B cell (primary cell): ENCODE measurements around the gene RGS2. TPM values are rescaled to one million over a fixed set of nuclear protein-coding genes. Genes with fewer than 3 reads are reported as not detected.

Source experiments
- ATAC-seq: fragments of 200-7000 bp; cut with Tn5 transposase; one replicate; pipeline ENCODE4 v1.10.0; 2021; ENCODE audit warnings: low read depth, mild to moderate bottlenecking, moderate number of reproducible peaks, moderate library complexity
- CTCF ChIA-PET: fragments of 350-600 bp; sonication (Branson Sonifier 250); formaldehyde crosslinking; loops from one replicate; lab custom pipeline; 2021; ENCODE audit warnings: antibody characterized with exemption, inconsistent platforms; lab: Charles Lee
- POLR2A ChIA-PET: fragments of 350-600 bp; sonication (Branson Sonifier 250); formaldehyde crosslinking; loops from one replicate; lab custom pipeline; 2021; ENCODE audit warnings: antibody characterized with exemption; lab: Charles Lee
- DNase-seq: peaks from one replicate; pipeline ENCODE4 v3.0.0; 2013
- H2AFZ ChIP-seq: 2 replicates; pipeline ENCODE4 v1.6.1; 2012; ENCODE audit warnings: mild to moderate bottlenecking, low read depth, low read length; ENCODE audit not compliant: insufficient read depth, poor library complexity, severe bottlenecking
- H3K27ac ChIP-seq, 2 donors: 1 replicate in 1 of 2; 2 replicates in 1 of 2; pipeline ENCODE4 v1.5.1; 2012 to 2013; ENCODE audit warnings: low read length in 2 of 2, mild to moderate bottlenecking in 2 of 2, moderate library complexity in 1 of 2
- H3K27me3 ChIP-seq, 4 experiments: fragments of 200-600 bp in 1 of 4; sonication (generic) in 1 of 4; replicated peaks in 1 of 4; 1 replicate in 2 of 4; 2 replicates in 2 of 4; pipeline versions ENCODE4 v1.6.1 to v1.7.0; 2013 to 2016; ENCODE audit warnings: low read length in 3 of 4, mild to moderate bottlenecking in 2 of 4, mixed read lengths in 1 of 4, moderate library complexity in 1 of 4; ENCODE audit not compliant: insufficient read depth in 4 of 4, control insufficient read depth in 3 of 4; ENCODE audit errors: control extremely low read depth in 1 of 4
- H3K36me3 ChIP-seq, 2 experiments: replicated peaks in 1 of 2; 1 replicate in 1 of 2; 2 replicates in 1 of 2; pipeline versions ENCODE4 v1.6.1 to v1.7.1; 2013; ENCODE audit warnings: low read length in 1 of 2; ENCODE audit not compliant: insufficient read depth in 2 of 2, control insufficient read depth in 1 of 2; ENCODE audit errors: control extremely low read depth in 1 of 2, extremely low read depth in 1 of 2
- H3K4me1 ChIP-seq, 2 donors: fragments of 200-600 bp in 1 of 2; sonication (generic) in 1 of 2; 1 replicate in 1 of 2; 2 replicates in 1 of 2; pipeline versions ENCODE4 v1.5.1 to v1.6.1; 2013 to 2017; ENCODE audit warnings: low read length in 2 of 2; ENCODE audit not compliant: control insufficient read depth in 2 of 2, insufficient read depth in 2 of 2
- H3K4me2 ChIP-seq: replicated peaks from 2 replicates; pipeline ENCODE3; 2012; ENCODE audit warnings: mild to moderate bottlenecking, low read depth, low read length; ENCODE audit not compliant: poor library complexity, severe bottlenecking
- H3K4me3 ChIP-seq, 5 experiments: fragments of 200-600 bp in 1 of 5; sonication (generic) in 1 of 5; 1 replicate in 3 of 5; 2 replicates in 2 of 5; pipeline versions ENCODE4 v1.5.1 to v1.7.0; 2011 to 2016; ENCODE audit warnings: low read length in 4 of 5, mild to moderate bottlenecking in 4 of 5, low read depth in 2 of 5, control low read depth in 1 of 5, moderate library complexity in 1 of 5; ENCODE audit not compliant: insufficient read depth in 1 of 5; ENCODE audit errors: control extremely low read depth in 1 of 5, extremely low read depth in 1 of 5
- H3K79me2 ChIP-seq: fragments of 200-600 bp; sonication (generic); one replicate; pipeline ENCODE4 v1.6.0; 2016; ENCODE audit warnings: low read length; ENCODE audit not compliant: control insufficient read depth, insufficient read depth
- H3K9ac ChIP-seq: fragments of 200-600 bp; sonication (generic); 2 replicates; pipeline ENCODE4 v1.6.1; 2017; ENCODE audit warnings: mild to moderate bottlenecking, low read length, moderate library complexity
- H3K9me3 ChIP-seq, 3 donors: one replicate each; pipeline versions ENCODE4 v1.6.1 to v1.7.1; 2013; ENCODE audit warnings: low read length in 2 of 3; ENCODE audit not compliant: control insufficient read depth in 2 of 3, insufficient read depth in 1 of 3; ENCODE audit errors: control extremely low read depth in 1 of 3
- H4K20me1 ChIP-seq: 2 replicates; pipeline ENCODE4 v1.6.0; 2012; ENCODE audit warnings: mild to moderate bottlenecking, low read length; ENCODE audit not compliant: insufficient read depth, control insufficient read depth, poor library complexity, severe bottlenecking
- H3K27ac Mint-ChIP-seq: one replicate; pipeline ENCODE4 v1.8.0; 2021; ENCODE audit warnings: mixed read lengths
- H3K27me3 Mint-ChIP-seq: one replicate; pipeline ENCODE4 v1.8.0; 2021; ENCODE audit warnings: mixed read lengths
- H3K4me1 Mint-ChIP-seq: one replicate; pipeline ENCODE4 v1.8.0; 2021; ENCODE audit warnings: mixed read lengths
- H3K4me3 Mint-ChIP-seq: one replicate; pipeline ENCODE4 v1.8.0; 2021; ENCODE audit warnings: mixed read lengths
- H3K9me3 Mint-ChIP-seq: one replicate; pipeline ENCODE4 v1.8.0; 2022; ENCODE audit warnings: mixed read lengths; ENCODE audit not compliant: insufficient read depth
- EZH2 ChIP-seq: IDR thresholded peaks from 2 replicates; pipeline ENCODE4 v1.6.1; 2012; ENCODE audit warnings: borderline replicate concordance, low read depth, mild to moderate bottlenecking, moderate library complexity, low read length; ENCODE audit not compliant: insufficient read depth, poor library complexity, severe bottlenecking
- WGBS: methylation state at CpG from one replicate; pipeline ENCODE4 v1.1.5; 2013; ENCODE audit warnings: missing lambda C conversion rate; ENCODE audit not compliant: insufficient coverage; 5-methylcytosine and 5-hydroxymethylcytosine counted together
- intact Hi-C: fragments of 100-400 bp; cut with micrococcal nuclease; formaldehyde crosslinking; loops from one replicate; pipeline ENCODE4 v1.10.0; 2022
- polyA plus RNA-seq: library from polyadenylated mRNA; depleted of rRNA; stranded (reverse); fragments of >200 nt; gene quantifications from 2 replicates; pipeline ENCODE4 v1.2.3, GENCODE V29; 2012
- total RNA-seq, 2 donors: library from RNA; stranded (reverse); fragments of 120-200 nt in 1 of 2; gene quantifications; 1 replicate in 1 of 2; 2 replicates in 1 of 2; pipeline versions ENCODE4 v1.2.3 to v1.2.4, GENCODE V29; 2013 to 2022
- TF ChIP-seq, protein P1 (sequence below): fragments of 200-600 bp; IDR thresholded peaks from one replicate; pipeline ENCODE4 v1.8.0; 2022; ENCODE audit warnings: antibody characterized with exemption, mild to moderate bottlenecking

Gene RGS2
- total and polyA plus RNA-seq, 2 donors (not counting 1 experiment from before 2014, with no cell fraction given) = 232 to 247 TPM

DNA sequence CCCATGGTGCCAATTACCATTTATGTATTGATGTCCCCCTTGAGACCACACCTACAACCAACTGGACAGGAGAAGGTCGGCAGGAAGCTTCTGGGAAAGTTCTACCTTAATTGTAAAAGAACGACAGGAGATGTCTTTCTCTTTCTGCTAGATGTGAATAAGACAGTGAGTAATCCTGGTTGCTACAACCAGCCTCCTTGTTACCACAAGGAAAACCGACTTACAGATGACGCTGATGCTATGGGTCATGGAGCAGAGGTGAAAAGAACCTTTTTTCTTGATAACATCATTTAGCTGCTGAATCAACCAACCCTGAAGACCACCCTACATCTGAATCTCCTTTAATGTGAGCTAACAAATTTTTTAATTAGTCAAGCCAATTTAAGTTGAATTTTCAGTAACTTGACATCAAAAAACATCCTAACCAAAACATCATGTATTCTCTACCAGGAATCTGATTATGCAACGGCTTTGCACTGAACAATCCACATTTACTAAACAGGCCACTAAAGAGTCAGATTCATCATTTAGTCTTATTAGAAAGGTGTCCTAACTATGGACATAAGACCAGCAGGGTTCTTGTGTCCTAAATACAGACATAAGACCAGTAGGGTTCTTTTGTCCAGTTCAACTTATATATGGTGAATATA is 23.0 kb downstream of the RGS2 start:
- Histone ChIP-seq H3K9me3 (no peaks in the 10 kb centered on the region), H4K20me1 (no peaks in the 10 kb centered on the region), H2AFZ (no peak overlapping the region), H3K79me2 (no peaks in the 10 kb centered on the region), H3K27ac (no peak overlapping the region), H3K9ac (no peak overlapping the region), H3K4me3 (no peak overlapping the region), H3K36me3 (no peaks in the 10 kb centered on the region), H3K4me2 (no peak overlapping the region), H3K27me3 (no peaks in the 10 kb centered on the region), H3K4me1 (no peaks in the 10 kb centered on the region)
- ATAC-seq = no peak
- no peak for DNase-seq
- intact Hi-C loops = no loop called here
- no peaks in the 10 kb centered on the region for H3K4me1 Mint-ChIP-seq
- ChIA-PET CTCF (interaction anchor here (1.0 to 1.4 kb wide), 2 partner anchors 26 to 28 kb away, joined by 5 to 6 read pairs; no protein-coding TSS in a partner anchor), POLR2A (no interaction called here)
- no peaks in the 10 kb centered on the region for H3K9me3 Mint-ChIP-seq
- H3K27ac Mint-ChIP-seq = no peak overlapping the region
- H3K27me3 Mint-ChIP-seq = peaks cover 11% of the 10 kb centered on the region
- TF ChIP-seq, protein P1, sequence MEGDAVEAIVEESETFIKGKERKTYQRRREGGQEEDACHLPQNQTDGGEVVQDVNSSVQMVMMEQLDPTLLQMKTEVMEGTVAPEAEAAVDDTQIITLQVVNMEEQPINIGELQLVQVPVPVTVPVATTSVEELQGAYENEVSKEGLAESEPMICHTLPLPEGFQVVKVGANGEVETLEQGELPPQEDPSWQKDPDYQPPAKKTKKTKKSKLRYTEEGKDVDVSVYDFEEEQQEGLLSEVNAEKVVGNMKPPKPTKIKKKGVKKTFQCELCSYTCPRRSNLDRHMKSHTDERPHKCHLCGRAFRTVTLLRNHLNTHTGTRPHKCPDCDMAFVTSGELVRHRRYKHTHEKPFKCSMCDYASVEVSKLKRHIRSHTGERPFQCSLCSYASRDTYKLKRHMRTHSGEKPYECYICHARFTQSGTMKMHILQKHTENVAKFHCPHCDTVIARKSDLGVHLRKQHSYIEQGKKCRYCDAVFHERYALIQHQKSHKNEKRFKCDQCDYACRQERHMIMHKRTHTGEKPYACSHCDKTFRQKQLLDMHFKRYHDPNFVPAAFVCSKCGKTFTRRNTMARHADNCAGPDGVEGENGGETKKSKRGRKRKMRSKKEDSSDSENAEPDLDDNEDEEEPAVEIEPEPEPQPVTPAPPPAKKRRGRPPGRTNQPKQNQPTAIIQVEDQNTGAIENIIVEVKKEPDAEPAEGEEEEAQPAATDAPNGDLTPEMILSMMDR = no peak
- TF ChIP-seq EZH2 = no peak
- 100% methylated on average over 1 of the region's 5 CpGs for WGBS
- no peak overlapping the region for H3K4me3 Mint-ChIP-seq

DNA sequence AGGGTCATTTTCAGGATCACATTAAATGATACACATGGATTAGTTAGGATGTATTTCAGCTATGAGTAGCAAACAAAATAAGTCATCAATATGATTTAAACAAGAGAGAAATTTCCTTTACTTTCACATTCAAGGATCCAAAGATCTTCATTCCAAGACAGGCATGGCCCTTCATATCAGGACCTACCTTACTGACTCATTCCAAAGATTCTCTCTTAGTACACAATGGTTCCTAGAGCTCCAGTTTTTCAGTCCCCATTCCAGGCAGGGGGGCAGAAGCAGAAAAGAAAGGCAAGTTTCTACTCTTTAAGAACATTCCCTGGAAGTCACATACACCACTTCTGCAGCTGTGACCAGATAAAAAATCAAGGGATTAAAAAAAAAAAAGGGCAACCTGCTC is 23.7 kb downstream of the RGS2 start:
- Histone ChIP-seq H3K4me2 (no peak overlapping the region), H3K9ac (no peak overlapping the region), H3K4me1 (no peaks in the 10 kb centered on the region), H4K20me1 (no peaks in the 10 kb centered on the region), H3K4me3 (no peak overlapping the region), H3K79me2 (no peaks in the 10 kb centered on the region), H3K27ac (no peak overlapping the region), H2AFZ (no peak overlapping the region), H3K27me3 (no peaks in the 10 kb centered on the region), H3K36me3 (no peaks in the 10 kb centered on the region), H3K9me3 (no peaks in the 10 kb centered on the region)
- intact Hi-C loops = no loop called here
- ATAC-seq (no peak), DNase-seq (no peak)
- H3K4me3 Mint-ChIP-seq = no peak overlapping the region
- H3K27me3 Mint-ChIP-seq = peaks cover 7% of the 10 kb centered on the region
- no peak overlapping the region for H3K27ac Mint-ChIP-seq
- TF ChIP-seq, protein P1 = no peak
- no peak for TF ChIP-seq EZH2
- ChIA-PET CTCF (interaction anchor here (1.0 to 1.4 kb wide), 2 partner anchors 27 kb away, joined by 5 to 6 read pairs; no protein-coding TSS in a partner anchor), POLR2A (no interaction called here)
- H3K9me3 Mint-ChIP-seq = no peaks in the 10 kb centered on the region
- H3K4me1 Mint-ChIP-seq = no peaks in the 10 kb centered on the region
